ENCODE results near the gene SHISA6.

Gene SHISA6

GRCh38 chr17:11404431-11405276 is 163.6 kb downstream of the SHISA6 start:
- WGBS, 2 experiments: 96% methylated on average over 8 of the region's 8 CpGs
- Histone ChIP-seq H3K4me3 (ENCODE audit: insufficient read depth, low read depth, low read length) (no peak overlapping the region), H3K9me3 (ENCODE audit: control insufficient read depth, low read length) (peaks cover 7% of the 10 kb centered on the region), H3K4me1 (ENCODE audit: control insufficient read depth, insufficient read depth, low read length) (no peaks in the 10 kb centered on the region), H3K36me3 (ENCODE audit: control insufficient read depth, insufficient read depth, low read length) (no peaks in the 10 kb centered on the region), H3K27me3 (ENCODE audit: control insufficient read depth, insufficient read depth, low read length, poor library complexity, severe bottlenecking) (no peaks in the 10 kb centered on the region), H3K27ac (ENCODE audit: insufficient read depth, low read depth, low read length, poor library complexity, severe bottlenecking) (no peak overlapping the region)

DNA sequence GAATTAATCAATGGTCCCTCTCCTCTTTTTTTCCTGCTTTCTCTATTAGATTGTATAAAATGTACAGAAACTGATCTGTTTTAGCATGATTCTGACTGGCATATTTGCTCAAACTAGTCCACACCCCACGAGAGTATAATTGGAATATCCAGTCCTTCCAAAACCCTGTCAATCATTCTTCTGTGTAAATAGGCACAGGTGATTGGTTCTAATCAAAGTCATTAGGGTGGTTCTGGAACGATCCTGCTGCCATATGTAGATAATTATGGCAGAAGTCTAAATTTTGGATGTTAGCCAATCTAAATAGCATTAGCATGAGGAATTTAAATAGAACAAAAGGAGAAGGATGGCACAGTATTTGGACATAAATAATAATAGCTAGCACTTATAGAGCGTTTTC is 165.7 kb downstream of the SHISA6 start:
- Histone ChIP-seq H3K4me3 (ENCODE audit: insufficient read depth, low read depth, low read length) (no peak overlapping the region), H3K27me3 (ENCODE audit: control insufficient read depth, insufficient read depth, low read length, poor library complexity, severe bottlenecking) (no peaks in the 10 kb centered on the region), H3K9me3 (ENCODE audit: control insufficient read depth, low read length) (peaks cover 7% of the 10 kb centered on the region), H3K4me1 (ENCODE audit: control insufficient read depth, insufficient read depth, low read length) (no peaks in the 10 kb centered on the region), H3K36me3 (ENCODE audit: control insufficient read depth, insufficient read depth, low read length) (no peaks in the 10 kb centered on the region), H3K27ac (ENCODE audit: insufficient read depth, low read depth, low read length, poor library complexity, severe bottlenecking) (no peak overlapping the region)
- 94 to 98% methylated on average over 2 of the region's 3 CpGs for WGBS, 2 experiments

GRCh38 chr17:11412654-11413053 is 171.6 kb downstream of the SHISA6 start:
- Histone ChIP-seq H3K27ac (ENCODE audit: insufficient read depth, low read depth, low read length, poor library complexity, severe bottlenecking) (no peak overlapping the region), H3K4me1 (ENCODE audit: control insufficient read depth, insufficient read depth, low read length) (no peaks in the 10 kb centered on the region), H3K4me3 (ENCODE audit: insufficient read depth, low read depth, low read length) (no peak overlapping the region), H3K36me3 (ENCODE audit: control insufficient read depth, insufficient read depth, low read length) (no peaks in the 10 kb centered on the region), H3K27me3 (ENCODE audit: control insufficient read depth, insufficient read depth, low read length, poor library complexity, severe bottlenecking) (no peaks in the 10 kb centered on the region), H3K9me3 (ENCODE audit: control insufficient read depth, low read length) (no peaks in the 10 kb centered on the region)
- WGBS, 2 experiments: 90 to 95% methylated on average over 6 of the region's 6 CpGs

DNA sequence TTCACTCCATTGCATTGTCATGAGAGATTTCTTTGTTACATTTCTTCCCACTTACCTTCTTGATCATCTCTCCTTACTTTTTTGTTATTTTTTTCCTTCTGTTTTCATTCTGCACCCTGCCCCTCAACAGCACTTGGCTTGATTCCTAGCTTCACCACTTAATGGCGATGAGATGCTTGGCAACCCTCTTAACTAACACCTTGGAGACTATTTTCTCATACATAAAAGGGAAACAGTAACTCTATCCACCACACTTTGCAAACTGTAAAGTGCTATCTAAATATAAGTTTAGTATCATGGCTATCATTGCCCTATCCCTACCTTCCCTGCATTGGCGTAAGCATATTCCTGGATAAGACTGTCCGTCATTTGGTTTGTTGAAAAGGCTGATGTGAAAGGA is 177.3 kb downstream of the SHISA6 start:
- Histone ChIP-seq H3K27ac (ENCODE audit: insufficient read depth, low read depth, low read length, poor library complexity, severe bottlenecking) (no peak overlapping the region), H3K27me3 (ENCODE audit: control insufficient read depth, insufficient read depth, low read length, poor library complexity, severe bottlenecking) (no peaks in the 10 kb centered on the region), H3K36me3 (ENCODE audit: control insufficient read depth, insufficient read depth, low read length) (no peaks in the 10 kb centered on the region), H3K9me3 (ENCODE audit: control insufficient read depth, low read length) (no peaks in the 10 kb centered on the region), H3K4me1 (ENCODE audit: control insufficient read depth, insufficient read depth, low read length) (no peaks in the 10 kb centered on the region), H3K4me3 (ENCODE audit: insufficient read depth, low read depth, low read length) (no peak overlapping the region)
- 91 to 100% methylated on average over 1 to 3 of the region's 3 CpGs for WGBS, 2 experiments

DNA sequence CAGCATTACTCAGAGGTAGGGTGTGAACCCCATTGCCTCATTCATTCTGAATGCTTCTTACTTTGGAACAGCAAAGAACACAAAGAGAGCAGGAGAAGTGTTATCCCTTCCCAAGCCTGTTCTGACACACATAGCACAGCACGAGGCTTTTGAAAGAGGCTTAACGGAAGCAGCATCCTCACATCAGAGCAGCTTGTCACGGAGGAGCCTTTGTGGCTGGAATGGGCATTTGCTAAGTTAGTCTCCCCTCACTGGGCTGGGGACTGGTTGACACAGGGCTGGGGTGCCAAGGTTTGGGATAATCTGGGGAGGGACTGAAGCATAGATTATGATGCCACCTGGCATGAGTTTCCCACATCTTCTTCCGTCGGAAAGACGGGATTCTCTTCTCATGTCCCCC is 189.7 kb downstream of the SHISA6 start:
- Histone ChIP-seq H3K27ac (ENCODE audit: insufficient read depth, low read depth, low read length, poor library complexity, severe bottlenecking) (no peak overlapping the region), H3K9me3 (ENCODE audit: control insufficient read depth, low read length) (no peaks in the 10 kb centered on the region), H3K4me1 (ENCODE audit: control insufficient read depth, insufficient read depth, low read length) (peaks cover 3% of the 10 kb centered on the region), H3K4me3 (ENCODE audit: insufficient read depth, low read depth, low read length) (no peak overlapping the region), H3K36me3 (ENCODE audit: control insufficient read depth, insufficient read depth, low read length) (no peaks in the 10 kb centered on the region), H3K27me3 (ENCODE audit: control insufficient read depth, insufficient read depth, low read length, poor library complexity, severe bottlenecking) (peaks cover 7% of the 10 kb centered on the region)
- WGBS, 2 experiments: 74 to 76% methylated on average over 6 of the region's 6 CpGs

- peaks cover 3% of the 10 kb centered on the region for H3K27me3 ChIP-seq (ENCODE audit: control insufficient read depth, insufficient read depth, low read length, poor library complexity, severe bottlenecking)
- peaks cover 3% of the 10 kb centered on the region for H3K4me1 ChIP-seq (ENCODE audit: control insufficient read depth, insufficient read depth, low read length)
- no peak overlapping the region for H3K27ac ChIP-seq (ENCODE audit: insufficient read depth, low read depth, low read length, poor library complexity, severe bottlenecking)
- no peaks in the 10 kb centered on the region for H3K9me3 ChIP-seq (ENCODE audit: control insufficient read depth, low read length)
- no peak overlapping the region for H3K4me3 ChIP-seq (ENCODE audit: insufficient read depth, low read depth, low read length)
- 93 to 95% methylated on average over 3 to 4 of the region's 4 CpGs for WGBS, 2 experiments
- no peaks in the 10 kb centered on the region for H3K36me3 ChIP-seq (ENCODE audit: control insufficient read depth, insufficient read depth, low read length)
Observed at GRCh38 chr17:11438673-11439072, 197.7 kb downstream of the SHISA6 start.

- H3K4me3 ChIP-seq (ENCODE audit: insufficient read depth, low read depth, low read length): no peak overlapping the region
- H3K36me3 ChIP-seq (ENCODE audit: control insufficient read depth, insufficient read depth, low read length): no peaks in the 10 kb centered on the region
- H3K27me3 ChIP-seq (ENCODE audit: control insufficient read depth, insufficient read depth, low read length, poor library complexity, severe bottlenecking): peaks cover 3% of the 10 kb centered on the region
- no peaks in the 10 kb centered on the region for H3K9me3 ChIP-seq (ENCODE audit: control insufficient read depth, low read length)
- no peaks in the 10 kb centered on the region for H3K4me1 ChIP-seq (ENCODE audit: control insufficient read depth, insufficient read depth, low read length)
- H3K27ac ChIP-seq (ENCODE audit: insufficient read depth, low read depth, low read length, poor library complexity, severe bottlenecking): no peak overlapping the region
- WGBS, 2 experiments: 80 to 91% methylated on average over 1 of the region's 1 CpG
Observed at GRCh38 chr17:11441004-11441403, 200.0 kb downstream of the SHISA6 start.

DNA sequence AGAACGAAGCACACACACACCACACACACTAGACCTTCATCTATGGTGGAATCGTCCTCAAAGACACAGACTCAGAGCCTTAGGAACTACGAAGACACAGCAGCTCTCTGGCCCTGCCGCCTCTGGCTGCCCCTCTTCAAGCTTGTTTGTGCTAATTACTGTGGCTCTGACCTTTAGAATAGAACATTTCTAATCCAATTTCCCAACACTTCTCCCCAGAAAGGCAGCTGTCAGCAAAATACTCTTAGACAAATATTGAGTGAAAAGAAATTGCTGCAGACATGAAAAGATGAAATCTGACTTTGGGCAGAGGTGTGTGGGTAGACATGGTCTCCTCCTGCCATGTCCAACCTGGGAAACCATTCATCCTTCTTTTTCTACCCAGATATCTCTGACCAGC is 205.3 kb downstream of the SHISA6 start:
- Histone ChIP-seq H3K27me3 (ENCODE audit: control insufficient read depth, insufficient read depth, low read length, poor library complexity, severe bottlenecking) (no peaks in the 10 kb centered on the region), H3K27ac (ENCODE audit: insufficient read depth, low read depth, low read length, poor library complexity, severe bottlenecking) (no peak overlapping the region), H3K4me1 (ENCODE audit: control insufficient read depth, insufficient read depth, low read length) (no peaks in the 10 kb centered on the region), H3K36me3 (ENCODE audit: control insufficient read depth, insufficient read depth, low read length) (no peaks in the 10 kb centered on the region), H3K4me3 (ENCODE audit: insufficient read depth, low read depth, low read length) (no peak overlapping the region), H3K9me3 (ENCODE audit: control insufficient read depth, low read length) (no peaks in the 10 kb centered on the region)
- 82 to 83% methylated on average over 4 of the region's 4 CpGs for WGBS, 2 experiments

- Histone ChIP-seq H3K4me3 (ENCODE audit: insufficient read depth, low read depth, low read length) (no peak overlapping the region), H3K27me3 (ENCODE audit: control insufficient read depth, insufficient read depth, low read length, poor library complexity, severe bottlenecking) (no peaks in the 10 kb centered on the region), H3K9me3 (ENCODE audit: control insufficient read depth, low read length) (no peaks in the 10 kb centered on the region), H3K4me1 (ENCODE audit: control insufficient read depth, insufficient read depth, low read length) (no peaks in the 10 kb centered on the region), H3K27ac (ENCODE audit: insufficient read depth, low read depth, low read length, poor library complexity, severe bottlenecking) (no peak overlapping the region), H3K36me3 (ENCODE audit: control insufficient read depth, insufficient read depth, low read length) (no peaks in the 10 kb centered on the region)
- WGBS, 2 experiments: 94 to 96% methylated on average over 7 of the region's 7 CpGs
Observed at GRCh38 chr17:11454096-11454495, 213.1 kb downstream of the SHISA6 start.

DNA sequence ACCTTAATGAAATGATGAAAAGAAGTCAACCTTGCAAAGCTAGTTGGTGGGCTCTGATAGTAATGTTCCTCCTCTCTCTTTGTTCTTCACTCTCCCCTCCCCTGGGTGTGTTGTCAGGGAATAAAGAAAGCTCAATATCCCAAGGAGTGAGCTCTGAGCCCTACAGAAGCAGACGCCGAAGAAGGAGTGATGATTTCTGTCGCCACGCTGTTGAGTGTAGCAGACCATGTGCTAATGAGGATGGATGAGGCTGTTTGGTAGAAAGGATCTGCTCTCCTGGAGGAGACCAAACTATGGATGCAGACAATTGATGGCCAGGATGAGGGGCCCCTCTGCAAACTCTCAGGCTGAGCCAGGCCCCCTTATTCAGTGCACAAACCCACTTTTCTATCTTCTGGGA is 217.3 kb downstream of the SHISA6 start:
- no peak overlapping the region for H3K27ac ChIP-seq (ENCODE audit: insufficient read depth, low read depth, low read length, poor library complexity, severe bottlenecking)
- no peaks in the 10 kb centered on the region for H3K27me3 ChIP-seq (ENCODE audit: control insufficient read depth, insufficient read depth, low read length, poor library complexity, severe bottlenecking)
- H3K4me1 ChIP-seq (ENCODE audit: control insufficient read depth, insufficient read depth, low read length): no peaks in the 10 kb centered on the region
- H3K36me3 ChIP-seq (ENCODE audit: control insufficient read depth, insufficient read depth, low read length): no peaks in the 10 kb centered on the region
- H3K4me3 ChIP-seq (ENCODE audit: insufficient read depth, low read depth, low read length): no peak overlapping the region
- WGBS, 2 experiments: 67 to 82% methylated on average over 4 of the region's 4 CpGs
- no peaks in the 10 kb centered on the region for H3K9me3 ChIP-seq (ENCODE audit: control insufficient read depth, low read length)

Measured in ectodermal cell (in vitro differentiated cells).